Right lobe of liver (tissue), 6 donors: Measurements from ENCODE around the gene LYPD6B. TPM values are rescaled to one million over a fixed set of nuclear protein-coding genes. Genes with fewer than 3 reads are reported as not detected.

ENCODE experiments used
- ATAC-seq, 4 donors: fragments of 200-7000 bp; cut with Tn5 transposase; one replicate each; pipeline ENCODE4 v1.9.1; 2020; ENCODE audit warnings: mild to moderate bottlenecking in 4 of 4, moderate library complexity in 4 of 4
- DNase-seq, 3 donors: peaks; one replicate each; pipeline ENCODE4 v3.0.0-alpha.2; 2020
- H3K27ac ChIP-seq, 3 donors: fragments of 200-600 bp; one replicate each; pipeline ENCODE4 v1.8.0; 2022
- H3K27me3 ChIP-seq, 2 donors: fragments of 200-600 bp; one replicate each; pipeline ENCODE4 v1.8.0; 2022
- H3K36me3 ChIP-seq, 4 donors: fragments of 200-600 bp; sonication (generic) in 1 of 4; one replicate each; pipeline versions ENCODE4 v1.5.1 to v1.8.0; 2017 to 2022; ENCODE audit warnings: control low read depth in 1 of 4
- H3K4me1 ChIP-seq, 4 donors: fragments of 200-600 bp; sonication (generic) in 1 of 4; one replicate each; pipeline versions ENCODE4 v1.5.1 to v1.8.0; 2017 to 2022; ENCODE audit warnings: control low read depth in 1 of 4
- H3K4me3 ChIP-seq, 3 donors: fragments of 200-600 bp; one replicate each; pipeline ENCODE4 v1.8.0; 2022
- H3K9me3 ChIP-seq, 4 donors: fragments of 200-600 bp; sonication (generic) in 1 of 4; one replicate each; pipeline versions ENCODE4 v1.5.1 to v1.8.0; 2017 to 2022; ENCODE audit warnings: control low read depth in 1 of 4
- CTCF ChIP-seq, 4 donors: fragments of 200-600 bp in 3 of 4; fragments of 450-650 bp in 1 of 4; IDR thresholded peaks; one replicate each; pipeline versions ENCODE4 v1.5.1 to v1.8.0; 2016 to 2022; ENCODE audit warnings: antibody characterized with exemption in 4 of 4, mild to moderate bottlenecking in 2 of 4
- POLR2A ChIP-seq: fragments of 450-650 bp; IDR thresholded peaks from one replicate; pipeline ENCODE4 v1.6.1; 2017; ENCODE audit warnings: antibody characterized with exemption, mild to moderate bottlenecking
- WGBS: methylation state at CpG from one replicate; pipeline ENCODE4 v1.1.6; 2018; ENCODE audit warnings: low coverage, low lambda C conversion rate; ENCODE audit not compliant: insufficient coverage; ENCODE audit errors: missing lambda C conversion rate; 5-methylcytosine and 5-hydroxymethylcytosine counted together
- intact Hi-C, 2 donors: fragments of 100-400 bp; cut with DNase I; formaldehyde crosslinking; loops; one replicate each; pipeline versions ENCODE4 v1.11.2 to v1.14.1; 2022
- long read RNA-seq: library from polyadenylated mRNA; unstranded; transcript quantifications from one replicate; pipeline ENCODE4 v2.0.0, GENCODE V29; 2019
- total RNA-seq, 6 experiments: library from RNA; depleted of rRNA in 2 of 6; stranded (reverse); fragments of >200 nt in 2 of 6; fragmentation: NEBNext Ultra II Directional in 3 of 6; extraction: Animal tissue kit (Norgen Biotek cat#: 25700) in 3 of 6; gene quantifications; one replicate each; pipeline versions ENCODE4 v1.1.0 to v1.2.4, GENCODE V29; 2016 to 2023
- donor health status: DM: no; HTN: yes; CAD: no.
- donor health status: DM: no; HTN: no; CAD: no.
- donor health status: DM: no; HTN: no; CAD: no.
- donor health status: DM: no; HTN: yes; CAD: no.
- donor health status: DM: no; HTN: yes; CAD: no.

The LYPD6B gene
- total RNA-seq = under 1 TPM in 2 of 6 experiments, not detected in 4; 0.30 to 0.31 TPM
- long read RNA-seq = 0 reads

GRCh38 chr2:149038442-149039212, at the start of gene LYPD6B:
Gene LYPD6B, plus strand, starts transcription at chr2:149038699. Its CDS starts 92,250 bp downstream, at chr2:149130949.
- WGBS = 0% methylated on average over 24 of the region's 85 CpGs

GRCh38 chr2:148989882-148990493, 48.5 kb upstream of the LYPD6B start:
- H3K4me3 ChIP-seq = no peak overlapping the region
- 10% methylated on average over 6 of the region's 6 CpGs for WGBS
- intact Hi-C loops = no loop called here
- TF ChIP-seq CTCF (IDR thresholded peaks at IDR 0.05) = peak; percentile 71 to 87 (median 76)
- TF ChIP-seq POLR2A = no peak
- H3K27ac ChIP-seq = no peak overlapping the region
- no peaks in the 10 kb centered on the region for H3K27me3 ChIP-seq
- no peaks in the 10 kb centered on the region for H3K4me1 ChIP-seq
- ATAC-seq (peak; percentile 90 to 96 (median 95)), DNase-seq (peak in 1 of 3 donors; percentile 62)
- no peaks in the 10 kb centered on the region for H3K36me3 ChIP-seq
- H3K9me3 ChIP-seq = peaks cover 0 to 3% (median 0%) of the 10 kb centered on the region in 4 donors

More at GRCh38 chr2:149038442-149039212, at the start of gene LYPD6B:
- TF ChIP-seq POLR2A (no peak), CTCF (IDR thresholded peaks at IDR 0.05) (no peak)
- no peaks in the 10 kb centered on the region for H3K9me3 ChIP-seq
- H3K4me1 ChIP-seq = no peaks in the 10 kb centered on the region
- H3K36me3 ChIP-seq = no peaks in the 10 kb centered on the region
- DNase-seq (no peak), ATAC-seq (peak; percentile 44 to 65 (median 55))
- H3K27ac ChIP-seq = no peak within 1 kb of the TSS
- H3K4me3 ChIP-seq = peak within 1 kb of the TSS in 2 of 3 donors; percentile 1 to 37
- H3K27me3 ChIP-seq = no peaks in the 10 kb centered on the region
- intact Hi-C loops = no loop called here

- intact Hi-C loops = no loop called here
- Histone ChIP-seq H3K4me3 (no peak overlapping the region), H3K27ac (no peak overlapping the region), H3K36me3 (no peaks in the 10 kb centered on the region), H3K27me3 (no peaks in the 10 kb centered on the region), H3K4me1 (no peaks in the 10 kb centered on the region), H3K9me3 (peaks cover 0 to 3% (median 0%) of the 10 kb centered on the region in 4 donors)
- WGBS = 40% methylated on average over 1 of the region's 6 CpGs
- DNase-seq = no peak
- TF ChIP-seq CTCF (IDR thresholded peaks at IDR 0.05) = no peak
- no peak for TF ChIP-seq POLR2A
- no peak for ATAC-seq
Observed at GRCh38 chr2:148990968-148991367, 47.5 kb upstream of the LYPD6B start.

GRCh38 chr2:148992448-148992847, 46.1 kb upstream of the LYPD6B start:
- Histone ChIP-seq H3K27me3 (no peaks in the 10 kb centered on the region), H3K36me3 (no peaks in the 10 kb centered on the region), H3K27ac (no peak overlapping the region), H3K9me3 (peaks cover 0 to 3% (median 0%) of the 10 kb centered on the region in 4 donors), H3K4me3 (no peak overlapping the region), H3K4me1 (no peaks in the 10 kb centered on the region)
- TF ChIP-seq CTCF (IDR thresholded peaks at IDR 0.05) (no peak), POLR2A (no peak)
- DNase-seq (no peak), ATAC-seq (no peak)
- intact Hi-C loops = no loop called here
